HFF-Myc (cell line): ENCODE measurements around the gene SLC37A3.

Experiments used
- DNase-seq: peaks from one replicate; pipeline ENCODE4 v3.0.0-alpha.2; 2011; ENCODE audit warnings: low read depth; ENCODE audit errors: extremely low read depth
- H3K4me3 ChIP-seq: replicated peaks from 2 replicates; pipeline ENCODE4 v1.5.1; 2011; ENCODE audit warnings: low read depth, mild to moderate bottlenecking, control low read depth, low read length
- TF ChIP-seq, protein P1 (sequence below): IDR thresholded peaks from 2 replicates; pipeline ENCODE4 v1.5.1; 2012; ENCODE audit warnings: mild to moderate bottlenecking, low read depth, low read length, control low read depth; ENCODE audit errors: missing control alignments

SLC37A3 gene

GRCh38 chr7:140304191-140304799 lies 94.0 kb downstream of the SLC37A3 start:
- peak; percentile 12 for DNase-seq
- TF ChIP-seq, protein P1, sequence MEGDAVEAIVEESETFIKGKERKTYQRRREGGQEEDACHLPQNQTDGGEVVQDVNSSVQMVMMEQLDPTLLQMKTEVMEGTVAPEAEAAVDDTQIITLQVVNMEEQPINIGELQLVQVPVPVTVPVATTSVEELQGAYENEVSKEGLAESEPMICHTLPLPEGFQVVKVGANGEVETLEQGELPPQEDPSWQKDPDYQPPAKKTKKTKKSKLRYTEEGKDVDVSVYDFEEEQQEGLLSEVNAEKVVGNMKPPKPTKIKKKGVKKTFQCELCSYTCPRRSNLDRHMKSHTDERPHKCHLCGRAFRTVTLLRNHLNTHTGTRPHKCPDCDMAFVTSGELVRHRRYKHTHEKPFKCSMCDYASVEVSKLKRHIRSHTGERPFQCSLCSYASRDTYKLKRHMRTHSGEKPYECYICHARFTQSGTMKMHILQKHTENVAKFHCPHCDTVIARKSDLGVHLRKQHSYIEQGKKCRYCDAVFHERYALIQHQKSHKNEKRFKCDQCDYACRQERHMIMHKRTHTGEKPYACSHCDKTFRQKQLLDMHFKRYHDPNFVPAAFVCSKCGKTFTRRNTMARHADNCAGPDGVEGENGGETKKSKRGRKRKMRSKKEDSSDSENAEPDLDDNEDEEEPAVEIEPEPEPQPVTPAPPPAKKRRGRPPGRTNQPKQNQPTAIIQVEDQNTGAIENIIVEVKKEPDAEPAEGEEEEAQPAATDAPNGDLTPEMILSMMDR, result peak; percentile 24
- H3K4me3 ChIP-seq, result no peak overlapping the region

DNA sequence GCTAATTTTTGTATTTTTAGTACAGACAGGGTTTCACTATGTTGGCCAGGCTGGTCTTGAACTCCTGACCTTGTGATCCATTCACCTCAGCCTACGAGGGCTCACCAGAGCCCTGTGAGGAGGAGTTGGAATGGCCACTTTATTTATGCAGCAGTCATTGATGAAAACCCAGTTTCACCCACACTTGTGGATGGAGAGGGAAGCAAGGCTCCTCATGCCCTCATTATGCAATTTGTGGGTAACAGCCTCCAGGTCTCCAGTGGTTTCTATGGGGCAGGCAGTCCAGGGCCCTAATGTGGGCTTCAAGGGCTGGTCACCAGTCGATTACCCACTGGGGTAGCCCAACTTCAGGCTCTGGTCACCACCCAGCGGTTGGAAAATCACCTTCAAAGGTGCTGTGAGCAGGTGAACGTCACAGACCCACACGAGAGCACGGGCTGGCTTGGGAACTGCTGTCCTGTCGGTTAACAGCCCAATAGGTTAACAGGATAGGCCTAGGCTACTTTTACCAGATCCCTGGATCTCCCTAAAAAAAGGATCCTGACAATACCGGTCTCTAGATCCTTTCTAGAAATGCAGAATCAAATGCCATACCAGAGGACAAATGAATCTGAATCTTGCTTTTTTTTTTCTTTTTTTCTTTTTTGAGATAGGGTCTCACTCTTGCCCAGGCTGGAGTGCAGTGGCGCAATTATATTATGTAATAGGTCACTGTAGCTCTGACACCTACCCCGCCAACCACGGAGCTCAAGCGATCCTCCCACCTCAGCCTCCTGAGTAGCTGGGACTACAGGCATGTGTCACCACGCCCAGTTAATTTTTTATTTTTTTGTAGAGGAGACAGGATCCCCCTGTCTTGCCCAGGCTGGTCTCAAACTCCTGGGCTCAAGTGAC lies 97.8 kb downstream of the SLC37A3 start:
- TF ChIP-seq, protein P1, result no peak
- no peak overlapping the region for H3K4me3 ChIP-seq
- DNase-seq, result no peak

DNA sequence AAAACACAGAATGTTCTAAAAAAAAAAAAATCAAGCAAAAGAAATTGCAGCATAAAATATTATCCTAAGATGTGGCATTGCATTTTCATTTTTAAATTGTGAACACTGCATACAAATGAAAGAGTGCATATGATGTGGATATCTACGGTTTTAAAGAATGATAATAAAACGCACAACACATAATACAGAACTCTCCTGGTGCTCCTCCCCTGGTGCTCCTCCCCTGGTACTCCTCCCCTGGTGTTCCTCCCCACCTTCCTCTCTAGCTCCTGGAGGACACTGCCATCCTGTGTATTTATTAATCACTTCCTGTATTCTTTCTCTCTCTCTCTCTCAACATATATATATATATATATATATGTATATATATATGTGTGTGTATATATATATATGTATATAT lies 100.1 kb downstream of the SLC37A3 start:
- DNase-seq, result no peak
- H3K4me3 ChIP-seq, result no peak overlapping the region
- TF ChIP-seq, protein P1, result no peak

GRCh38 chr7:140297192-140297591 lies 101.1 kb downstream of the SLC37A3 start:
- DNase-seq, result no peak
- TF ChIP-seq, protein P1, result no peak
- no peak overlapping the region for H3K4me3 ChIP-seq

GRCh38 chr7:140295224-140295738 lies 103.0 kb downstream of the SLC37A3 start:
- no peak for DNase-seq
- TF ChIP-seq, protein P1, result no peak
- H3K4me3 ChIP-seq, result no peak overlapping the region

DNA sequence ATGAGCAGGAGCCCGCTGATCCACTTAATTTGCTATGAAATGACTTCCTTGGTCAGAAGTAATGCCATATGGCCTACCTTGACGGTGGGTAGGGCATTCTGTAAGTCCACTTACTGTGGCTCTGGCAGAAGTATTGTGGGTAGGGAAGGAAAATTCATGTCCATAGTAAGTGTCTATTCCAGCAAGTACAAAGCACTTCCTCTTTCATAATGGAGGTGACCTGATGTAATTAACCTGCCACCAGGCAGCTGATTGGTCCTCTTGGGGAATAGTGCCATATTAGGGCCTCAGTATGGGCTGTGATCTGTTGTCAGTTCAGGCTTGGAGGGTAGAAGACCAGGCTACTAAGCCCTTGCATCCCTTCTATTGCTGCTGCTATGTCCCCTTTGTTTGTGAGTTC lies 103.9 kb downstream of the SLC37A3 start:
- no peak for DNase-seq
- TF ChIP-seq, protein P1, result no peak

More for the DNA sequence above, 103.9 kb downstream of the SLC37A3 start:
- H3K4me3 ChIP-seq, result no peak overlapping the region
